ENCODE data around the gene SDCCAG8.
A peak's percentile ranks its signal among the peaks of the same experiment; 100 is the strongest.

Gene SDCCAG8

DNA sequence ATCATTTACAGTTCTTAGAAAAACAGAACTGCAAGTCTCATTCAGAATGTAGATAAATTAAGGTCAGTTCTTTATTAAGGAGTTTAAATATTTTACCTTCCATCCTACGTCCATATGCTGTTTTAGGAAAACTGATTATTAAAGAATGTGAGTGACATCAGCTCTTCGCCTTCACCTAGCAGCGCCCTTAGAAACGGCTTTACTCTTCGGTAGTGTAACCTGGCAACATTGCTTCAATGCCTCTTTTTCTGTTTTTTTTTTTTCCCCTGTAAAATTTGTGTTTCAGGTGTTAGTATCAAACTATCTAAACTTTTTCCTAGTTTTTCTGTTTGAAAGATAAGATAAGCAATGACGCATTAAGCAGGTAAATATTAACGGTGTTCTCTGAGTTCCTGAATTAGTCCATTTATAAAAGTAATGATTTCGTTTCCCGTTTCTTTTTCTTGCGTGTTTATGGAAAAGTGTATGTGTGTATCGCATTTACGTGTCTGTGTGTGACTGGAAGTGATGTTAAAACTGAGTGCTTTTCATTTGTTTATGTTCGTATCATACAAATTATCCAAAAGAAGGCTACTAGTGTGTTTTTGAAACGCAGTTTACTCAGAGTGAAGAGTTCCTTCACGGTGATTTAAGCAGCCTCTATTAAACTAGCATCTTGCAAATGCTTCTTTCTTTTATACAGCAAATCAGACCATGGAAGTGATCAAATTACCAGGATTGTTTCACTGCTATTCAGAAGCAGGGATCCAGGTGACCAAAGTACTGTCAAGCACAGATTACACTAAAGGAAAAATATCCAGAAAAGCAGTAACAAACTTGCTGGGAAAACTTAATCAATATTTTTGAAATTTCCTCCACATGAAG, 139.0 kb downstream of the SDCCAG8 start:
- DNase-seq: no peak

DNA sequence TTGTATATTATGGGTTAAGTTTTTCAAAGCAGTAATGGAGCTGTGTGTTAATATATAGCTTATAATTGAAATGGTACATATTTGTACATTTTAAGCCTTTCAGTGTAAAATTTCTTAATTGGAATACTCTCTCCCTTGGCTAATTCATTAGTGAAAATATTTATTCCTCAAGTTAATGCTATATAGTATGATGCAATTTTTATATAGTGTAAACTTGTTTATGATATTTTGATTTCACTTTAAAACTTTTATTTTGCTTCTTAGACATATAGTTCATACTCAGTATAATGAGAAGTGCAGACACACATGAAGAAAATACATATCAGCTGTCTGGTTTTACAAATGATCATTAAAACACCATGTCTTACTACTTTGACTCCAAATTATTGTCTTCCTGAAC, 140.6 kb downstream of the SDCCAG8 start:
- no peak for DNase-seq

DNA sequence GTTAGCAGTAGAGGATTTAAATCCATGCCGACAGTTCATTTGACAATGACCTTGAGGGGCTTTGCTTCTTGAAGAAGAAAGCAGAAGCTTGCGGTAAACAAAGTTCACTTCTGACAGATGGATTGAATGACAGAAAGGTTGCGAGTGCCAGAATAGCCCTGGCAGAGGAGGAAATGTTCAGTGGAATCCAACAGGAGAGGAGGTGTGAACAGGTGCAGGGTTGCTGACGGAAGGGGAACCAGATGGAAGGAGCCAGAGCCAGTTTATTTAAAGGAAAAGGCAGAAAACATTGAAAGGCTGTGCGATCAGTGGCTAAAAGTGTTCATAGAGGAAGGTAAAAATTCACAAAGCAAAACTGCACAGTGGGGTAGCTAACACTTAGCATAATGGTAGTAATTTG, 141.0 kb downstream of the SDCCAG8 start:
- no peak for DNase-seq

DNA sequence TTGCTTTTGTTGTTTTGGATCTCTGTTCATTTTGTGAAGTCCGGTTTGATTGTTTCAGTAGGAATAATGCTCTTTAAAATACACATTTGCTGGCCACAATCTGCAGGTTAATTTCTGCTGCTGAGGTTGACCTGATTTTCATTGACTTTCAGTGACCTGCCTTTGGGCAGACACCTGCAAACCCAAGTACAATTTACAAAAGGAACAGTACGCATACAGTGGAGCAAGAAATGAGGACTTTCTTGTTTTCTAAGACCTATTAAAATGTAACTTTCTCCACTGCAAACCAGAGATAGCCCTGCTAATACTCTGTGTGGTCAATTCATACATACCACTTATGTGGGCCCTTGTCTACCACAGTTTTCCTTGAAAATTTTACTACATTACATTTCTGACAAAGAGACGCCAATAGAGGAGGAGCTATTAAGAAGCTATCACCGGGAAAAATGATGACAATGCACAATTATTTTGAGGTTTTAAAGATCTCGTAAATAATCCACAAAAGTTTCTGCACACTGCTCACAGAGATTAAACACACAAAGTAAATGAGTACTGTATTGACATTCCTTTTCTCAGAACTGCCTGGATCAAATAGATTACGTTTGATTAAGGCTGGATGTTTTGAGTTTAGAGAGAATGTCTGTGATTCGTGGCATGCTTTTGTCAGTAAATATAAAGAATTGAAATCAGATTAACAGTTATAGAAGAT, 141.9 kb downstream of the SDCCAG8 start:
- DNase-seq: no peak

DNA sequence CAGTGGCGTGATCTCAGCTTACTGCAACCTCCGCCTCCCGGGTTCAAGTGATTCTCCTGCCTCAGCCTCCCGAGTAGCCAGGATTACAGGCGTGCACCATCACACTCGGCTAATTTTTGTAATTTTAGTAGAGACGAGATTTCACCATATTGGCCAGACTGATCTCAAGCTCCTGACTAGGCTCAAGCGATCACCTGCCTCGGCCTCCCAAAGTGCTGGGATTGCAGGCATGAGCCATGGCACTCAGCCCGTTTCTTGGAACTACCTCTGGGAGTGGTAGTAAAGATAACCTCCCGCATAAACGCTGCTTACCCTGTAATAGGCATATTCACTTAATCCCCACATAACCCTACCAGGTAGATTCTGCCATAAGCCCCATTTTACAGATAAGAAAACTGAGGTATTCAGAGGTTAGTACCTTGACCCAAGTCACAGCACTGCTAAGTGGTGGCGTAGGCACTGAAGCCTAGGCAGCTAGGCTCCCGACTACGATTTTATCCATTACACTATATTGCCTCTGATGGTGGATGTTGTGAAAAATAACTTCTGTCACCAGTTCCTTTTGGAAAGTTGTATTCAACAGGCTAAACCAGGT, 143.8 kb downstream of the SDCCAG8 start:
- no peak for DNase-seq

DNA sequence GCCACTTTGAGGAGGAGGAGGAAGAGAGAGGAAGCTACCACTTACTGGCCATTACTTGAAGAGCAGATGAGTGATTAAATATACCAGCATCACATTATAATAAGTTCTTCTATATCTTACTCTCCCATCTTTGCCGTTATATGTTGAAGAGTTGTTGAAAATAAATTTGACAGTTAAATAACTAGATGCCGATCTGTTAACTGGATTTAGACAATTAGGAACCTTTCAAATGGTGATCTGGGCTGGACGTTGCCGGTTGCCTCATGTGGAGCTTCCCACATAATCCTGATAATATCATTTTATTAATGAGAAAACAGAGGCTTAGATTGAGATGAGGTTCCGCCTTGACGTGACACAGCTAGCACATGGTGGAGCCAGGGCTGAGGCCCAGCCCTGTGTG, 147.0 kb downstream of the SDCCAG8 start:
- no peak for DNase-seq

DNA sequence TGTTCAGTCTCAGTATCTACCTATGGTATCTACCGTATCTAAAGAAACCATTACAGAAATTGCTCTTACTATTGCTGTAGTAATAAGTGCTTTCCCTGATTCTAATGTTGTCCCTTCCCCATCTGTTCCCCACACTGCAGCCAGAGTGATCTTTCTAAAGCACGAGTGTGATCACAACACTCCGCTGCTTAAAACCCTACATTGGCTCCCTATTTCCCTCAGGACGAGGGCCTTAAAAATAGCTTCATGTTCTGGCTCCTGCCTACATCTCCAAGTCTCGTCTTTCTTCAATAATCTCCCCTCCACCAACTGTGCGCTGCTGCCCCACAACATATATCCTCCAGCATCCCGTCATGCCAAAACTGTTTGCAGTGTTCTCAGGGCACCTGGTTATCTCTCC, 150.6 kb downstream of the SDCCAG8 start:
- no peak for DNase-seq

DNA sequence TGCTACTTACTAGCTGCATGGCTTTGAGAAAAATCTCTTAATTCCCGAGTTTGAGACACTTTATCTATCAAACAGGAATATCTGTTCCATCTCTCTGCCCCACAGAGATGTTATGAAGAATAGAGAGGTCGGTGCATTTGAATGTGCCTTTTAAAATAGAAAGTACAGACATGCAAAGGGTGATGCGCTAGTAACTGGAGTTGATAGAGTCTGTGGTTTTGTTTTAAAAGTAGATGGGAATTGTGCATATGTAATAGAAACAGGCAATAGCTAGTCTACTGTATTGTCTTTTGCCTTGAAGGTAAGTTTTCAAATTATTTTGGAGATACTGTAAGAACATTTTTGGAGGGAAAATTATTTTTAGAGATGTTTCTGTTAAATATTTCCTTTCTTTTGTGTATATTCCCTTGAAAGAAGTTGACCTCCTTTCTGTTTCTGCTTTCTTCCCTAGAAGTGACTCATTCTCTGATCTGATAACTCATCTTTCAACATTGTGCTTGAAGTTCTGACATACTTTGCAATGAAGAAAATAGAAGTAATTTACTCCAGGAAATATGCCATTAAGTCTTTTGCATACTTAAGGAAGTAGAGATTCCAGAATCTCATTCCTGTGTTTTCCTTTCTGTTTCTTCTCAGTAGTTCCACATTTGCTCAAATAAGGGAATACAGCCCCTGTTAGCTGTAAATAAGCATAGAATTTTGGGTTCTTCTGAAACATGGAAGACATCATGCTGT, 151.6 kb downstream of the SDCCAG8 start:
- no peak for DNase-seq

DNA sequence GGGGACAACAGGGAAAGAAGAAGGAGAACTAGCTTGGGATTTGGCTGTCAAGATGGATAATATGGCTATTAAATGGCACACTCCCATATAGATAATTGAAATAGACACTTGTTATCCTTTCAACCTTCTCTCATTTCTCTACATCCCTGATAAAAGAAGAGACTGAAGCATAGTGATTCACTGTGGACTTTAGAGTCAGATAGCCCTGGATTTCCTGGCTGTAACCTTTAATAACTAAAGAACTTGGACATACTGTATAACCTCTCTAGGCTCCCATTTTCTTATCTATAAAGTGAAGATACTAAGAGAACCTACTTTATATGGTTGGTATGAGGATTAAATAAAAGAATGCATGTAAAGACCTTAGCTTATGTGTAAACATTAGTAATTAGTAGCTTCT, 152.6 kb downstream of the SDCCAG8 start:
- DNase-seq: no peak

DNA sequence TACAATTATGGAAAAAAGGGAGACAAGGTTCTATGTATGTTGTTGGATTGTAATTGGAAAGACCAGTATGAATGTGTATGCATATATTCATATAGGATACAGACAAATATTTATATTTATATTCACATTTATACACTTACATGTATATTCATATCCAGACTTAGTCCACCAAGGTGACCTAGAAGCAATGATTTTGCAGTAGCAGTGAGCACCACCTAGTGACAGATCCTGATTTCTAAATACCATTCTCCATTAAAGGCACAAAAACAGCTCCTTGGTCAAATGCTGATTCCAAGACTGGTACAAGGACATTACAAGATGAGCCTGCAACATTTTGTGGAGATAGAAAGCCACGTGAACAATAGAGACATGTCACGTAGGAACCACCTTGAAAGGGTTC, 153.4 kb downstream of the SDCCAG8 start:
- DNase-seq: peak; percentile 53

DNA sequence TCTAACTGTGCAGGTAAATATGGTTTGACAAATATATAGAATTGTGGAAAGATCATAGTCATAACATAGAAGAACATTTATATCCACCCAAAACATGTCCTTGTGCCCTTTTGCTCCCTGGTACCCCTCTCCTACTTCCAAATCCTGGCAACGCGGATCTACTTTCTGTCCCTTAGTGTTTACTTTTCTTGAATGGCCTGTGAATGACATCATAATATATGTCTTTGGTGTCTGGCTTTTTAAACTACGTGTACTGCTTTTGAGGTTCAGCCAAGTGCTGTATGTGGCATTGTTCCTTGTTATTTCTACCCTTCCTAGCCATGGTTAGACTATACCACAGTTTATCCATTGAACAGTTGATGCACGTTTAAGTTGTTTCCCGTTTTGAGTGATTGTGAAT, 155.6 kb downstream of the SDCCAG8 start:
- no peak for DNase-seq

DNA sequence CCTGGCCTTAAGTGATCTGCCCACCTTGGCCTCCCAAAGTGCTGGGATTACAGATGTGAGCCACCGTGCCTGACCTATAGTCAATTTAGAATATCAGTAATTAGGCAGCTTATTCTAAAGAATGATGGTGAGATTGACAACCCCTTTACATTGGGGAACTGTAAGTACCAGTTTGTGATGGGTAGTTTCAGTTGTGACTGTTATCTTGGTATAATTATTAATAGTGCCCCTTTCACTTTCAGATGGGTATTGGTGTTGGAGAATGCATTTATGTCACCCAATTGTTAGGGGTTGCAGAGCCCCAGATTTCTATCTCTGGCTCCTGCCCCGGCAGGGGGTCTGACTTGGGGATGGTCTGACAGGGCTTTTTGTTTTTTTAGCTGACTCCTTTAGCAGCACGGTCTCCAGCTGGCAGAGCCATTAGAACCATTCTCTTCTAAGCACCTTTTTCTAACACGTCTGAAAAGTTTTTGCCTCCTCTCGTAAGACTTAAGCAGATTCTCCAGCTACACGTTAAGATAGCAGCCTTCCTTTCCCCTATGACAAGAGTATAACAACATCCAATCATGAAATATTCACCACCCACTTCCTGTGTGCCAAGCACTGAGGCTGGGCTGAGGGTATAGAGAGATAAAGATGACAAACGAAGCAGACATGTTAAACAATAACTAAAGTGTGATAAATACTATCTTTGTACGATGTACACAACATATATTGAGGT, 157.8 kb downstream of the SDCCAG8 start:
- DNase-seq: peak; percentile 19

DNA sequence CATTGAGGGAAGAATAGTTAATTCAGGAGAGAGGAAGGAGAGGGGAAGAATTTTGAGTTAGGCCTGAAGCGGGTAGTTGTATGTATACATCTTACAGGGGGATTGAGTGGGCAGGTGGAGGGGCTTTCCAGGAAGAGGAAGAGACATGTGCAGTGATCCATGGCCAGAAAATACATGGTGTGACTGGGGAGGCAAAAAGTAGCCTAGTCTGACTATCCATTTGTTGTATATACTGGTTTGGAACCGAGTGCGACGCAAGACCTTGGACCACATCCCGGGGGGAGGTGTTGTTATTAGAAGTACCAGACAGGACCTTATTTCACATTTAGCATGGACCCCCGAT, 158.3 kb downstream of the SDCCAG8 start:
- DNase-seq: no peak

DNA sequence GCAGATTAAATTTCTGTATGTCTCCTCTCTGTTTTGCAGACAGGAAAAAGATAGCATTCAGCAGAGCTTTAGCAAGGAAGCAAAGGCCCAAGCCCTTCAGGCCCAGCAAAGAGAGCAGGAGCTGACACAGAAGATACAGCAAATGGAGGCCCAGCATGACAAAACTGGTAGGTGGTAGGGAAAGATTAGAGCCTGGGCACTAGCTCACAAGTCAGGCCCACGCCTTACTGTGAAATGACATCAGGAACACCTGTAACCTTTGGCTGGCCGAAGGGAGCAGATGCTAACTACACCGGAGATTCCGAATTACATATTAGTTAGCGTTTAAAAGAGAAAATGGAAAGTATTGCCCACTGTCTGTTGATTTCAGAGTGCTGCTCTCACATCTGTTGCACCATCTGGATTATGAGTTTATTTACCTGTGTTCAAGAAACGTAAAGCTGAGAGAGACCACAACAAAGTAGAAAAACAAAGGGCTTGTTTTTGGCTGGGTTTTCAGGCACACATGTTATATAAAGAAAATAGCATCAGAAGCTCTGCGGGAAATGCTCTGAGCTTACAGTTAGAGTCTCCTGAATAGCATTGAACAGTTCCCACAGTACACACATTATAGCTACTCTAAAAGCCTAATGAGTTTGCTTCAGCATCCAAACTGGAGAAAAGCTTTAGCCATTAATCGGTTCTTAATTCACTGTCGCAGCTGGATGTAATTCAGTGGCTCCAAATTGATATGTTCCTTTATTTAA, 160.0 kb downstream of the SDCCAG8 start:
- DNase-seq: no peak

DNA sequence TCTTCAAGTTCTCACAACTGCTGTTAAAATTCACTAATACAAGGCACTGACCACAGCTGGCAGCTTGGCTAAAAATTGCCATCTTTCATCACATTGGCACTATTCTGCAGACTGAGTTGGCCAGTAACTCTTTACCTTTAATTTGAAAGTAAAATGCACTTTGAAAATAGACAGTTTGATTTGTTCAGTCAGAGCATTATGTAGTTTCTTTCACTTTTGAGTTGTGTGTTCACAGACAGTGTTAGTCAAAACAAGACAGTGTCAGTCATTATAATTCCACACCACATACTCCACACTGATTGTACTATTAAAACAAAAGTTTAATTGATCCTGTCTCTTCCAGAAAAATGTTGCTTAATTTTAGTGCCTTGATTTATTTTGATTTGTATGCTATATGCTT, 160.7 kb downstream of the SDCCAG8 start:
- no peak for DNase-seq

DNA sequence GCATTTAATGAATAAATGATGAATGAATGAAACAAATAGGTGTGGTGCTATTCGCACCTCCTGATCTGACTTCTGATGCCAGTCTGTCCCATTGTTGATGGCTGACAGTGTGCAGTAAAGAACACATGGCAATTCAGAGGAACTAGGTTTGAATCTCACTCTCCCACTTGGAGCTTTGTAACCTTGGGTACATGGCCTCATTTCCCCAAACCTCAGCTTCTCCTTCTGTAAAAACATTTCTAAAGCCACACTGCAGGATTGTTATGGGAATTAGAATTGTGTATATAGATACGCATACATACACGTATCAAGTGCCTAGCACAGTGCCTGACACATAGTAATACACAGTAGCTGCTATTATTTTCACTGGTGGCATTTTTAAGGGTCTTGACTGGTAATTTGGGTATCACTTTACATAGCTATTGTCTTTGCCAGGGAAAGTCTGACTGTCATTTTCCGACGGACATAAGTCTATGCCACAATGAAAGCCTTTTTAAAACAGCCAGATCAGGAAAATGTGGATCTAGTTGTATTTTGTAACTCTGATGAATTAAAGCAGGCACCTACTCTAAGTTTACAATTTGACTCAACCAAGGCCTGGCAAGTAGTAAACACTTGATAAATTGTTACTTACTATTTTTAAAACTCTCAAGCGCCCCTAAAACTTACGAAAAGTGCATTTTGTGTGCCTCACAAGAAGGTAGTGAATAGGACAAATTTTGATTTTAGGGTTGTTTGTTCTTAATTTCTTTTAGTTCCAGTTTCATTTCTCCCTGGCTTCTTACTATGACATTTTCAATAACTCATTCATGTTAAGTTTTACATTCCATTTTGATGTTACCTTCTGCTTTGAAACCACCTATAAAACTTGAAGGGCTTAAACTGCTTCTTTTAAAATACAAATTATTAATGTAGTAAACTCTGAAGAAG, 164.4 kb downstream of the SDCCAG8 start:
- no peak for DNase-seq

DNA sequence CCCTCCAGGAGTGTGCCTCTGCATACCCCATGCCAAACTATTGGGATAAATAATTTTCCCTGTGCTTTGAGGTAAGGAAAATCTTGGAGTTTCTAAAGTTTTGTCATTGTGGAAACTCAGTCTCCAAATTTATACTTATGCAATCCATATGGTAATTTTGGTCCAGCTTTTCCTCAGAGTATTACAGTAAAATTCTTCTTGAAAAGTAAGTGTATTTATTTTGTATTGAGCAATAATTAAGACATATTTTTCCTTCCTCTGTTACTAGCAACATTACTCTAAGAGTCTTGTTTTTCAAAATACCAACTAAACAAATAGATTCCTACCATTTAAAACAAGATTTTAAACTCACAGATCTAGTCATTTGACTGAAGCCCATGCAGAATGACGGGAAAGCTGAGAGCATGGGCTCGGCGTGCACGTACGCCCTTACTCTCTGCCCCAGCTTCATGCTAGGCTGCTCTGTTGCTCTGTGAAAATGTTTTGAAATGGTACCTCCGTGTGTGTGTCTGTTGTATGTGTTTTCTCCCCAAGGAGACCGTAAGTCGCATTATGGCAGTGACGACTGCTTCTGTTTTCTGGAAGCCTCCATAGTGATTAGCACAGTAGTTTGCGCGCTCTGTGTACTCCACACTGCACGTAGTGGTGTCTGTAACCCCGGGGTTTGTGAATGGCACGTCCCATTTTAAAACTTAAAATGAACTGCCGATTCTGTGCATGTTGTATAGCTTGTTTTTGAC, 165.3 kb downstream of the SDCCAG8 start:
- no peak for DNase-seq

DNA sequence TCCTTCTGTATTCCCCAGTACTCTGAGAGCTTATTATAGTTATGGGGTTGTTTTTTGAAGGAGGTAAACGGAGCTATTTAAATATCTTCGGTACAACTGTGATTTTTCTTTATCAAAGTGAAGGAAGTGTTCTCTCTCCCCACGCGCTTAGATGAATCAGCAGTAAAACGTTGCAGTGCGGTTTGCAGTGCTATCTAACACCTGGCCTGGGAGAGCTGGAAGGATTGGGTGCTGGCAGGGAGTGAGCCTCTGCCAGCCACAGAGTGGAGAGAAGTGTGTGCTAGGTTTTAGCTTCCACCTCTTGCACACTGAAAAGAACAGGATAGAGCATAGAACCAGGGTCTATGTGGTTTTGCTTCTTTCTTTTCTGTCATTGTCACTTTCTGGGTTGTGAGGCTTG, 165.9 kb downstream of the SDCCAG8 start:
- DNase-seq: peak; percentile 83

DNA sequence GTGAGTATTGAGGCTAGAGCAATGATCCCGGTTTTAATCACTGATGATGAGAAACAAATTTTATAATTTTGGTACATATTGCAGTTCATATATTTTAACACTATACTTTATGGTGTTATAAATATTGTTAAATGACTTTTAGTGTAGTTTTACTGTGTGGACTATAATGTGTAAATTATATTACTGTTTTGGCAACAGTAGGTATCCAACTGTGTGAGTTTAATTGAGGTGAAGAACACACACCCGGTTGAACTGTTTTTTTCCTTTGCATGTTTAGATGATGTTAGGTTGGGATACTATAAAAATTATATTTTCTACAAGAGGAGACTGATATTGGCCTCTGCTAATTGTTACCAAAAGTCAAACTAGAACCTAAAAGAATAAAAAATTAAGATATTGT, 166.5 kb downstream of the SDCCAG8 start:
- DNase-seq: no peak

DNA sequence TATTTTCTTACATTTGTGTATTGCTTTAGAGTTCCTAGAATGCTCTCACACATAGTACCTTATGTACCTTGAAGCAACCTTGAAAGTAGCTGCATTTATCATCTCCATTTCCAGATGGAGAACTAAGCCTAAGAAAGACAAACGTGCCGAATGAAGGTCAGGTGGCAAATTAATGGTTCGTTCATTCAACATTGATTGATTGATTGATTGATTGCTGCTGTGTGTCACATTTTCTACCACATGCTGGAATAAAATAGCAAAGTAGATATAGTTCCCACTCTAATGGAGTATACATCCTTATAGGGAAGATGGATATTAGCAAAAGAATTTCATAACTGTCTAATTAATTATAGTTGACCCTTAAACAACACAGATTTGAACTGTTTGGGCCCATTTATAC, 172.2 kb downstream of the SDCCAG8 start:
- DNase-seq: no peak

Measured in hematopoietic multipotent progenitor cell treated with erythropoietin and hydrocortisone succinate and interleukin-3 and kit ligand, for 8 days (in vitro differentiated cells).